GM04504 (cell line): Measurements from ENCODE around the gene TMEM247.
"Not testable (repeated sequence)": the region's sequence is repeated elsewhere in the genome, so short reads cannot be mapped to it uniquely, and the experiment has no call there.

Experiments used
- DNase-seq: peaks from one replicate; pipeline ENCODE4 v3.0.0-alpha.2; 2012; ENCODE audit warnings: low read depth

TMEM247 gene

DNA sequence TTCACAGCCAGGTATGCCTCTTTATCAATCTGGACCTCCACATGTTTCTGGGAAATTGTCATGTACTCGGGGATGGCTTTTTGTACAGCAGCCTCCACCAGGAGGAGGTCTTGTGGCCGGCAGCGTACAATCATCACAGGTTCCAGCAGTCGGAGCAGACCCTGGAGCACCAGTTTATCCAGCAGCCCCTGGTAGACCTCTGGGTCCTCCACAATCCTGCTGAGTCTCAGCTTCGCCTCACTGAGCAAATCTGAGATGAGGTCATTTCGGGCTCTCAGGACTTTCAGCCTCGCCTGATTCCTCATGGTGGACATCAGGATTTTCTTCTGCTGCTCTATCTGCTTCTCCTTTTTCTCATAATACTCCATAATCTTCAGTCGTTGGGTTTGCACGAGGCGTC lies 32.8 kb downstream of the TMEM247 start:
- DNase-seq = no peak

DNA sequence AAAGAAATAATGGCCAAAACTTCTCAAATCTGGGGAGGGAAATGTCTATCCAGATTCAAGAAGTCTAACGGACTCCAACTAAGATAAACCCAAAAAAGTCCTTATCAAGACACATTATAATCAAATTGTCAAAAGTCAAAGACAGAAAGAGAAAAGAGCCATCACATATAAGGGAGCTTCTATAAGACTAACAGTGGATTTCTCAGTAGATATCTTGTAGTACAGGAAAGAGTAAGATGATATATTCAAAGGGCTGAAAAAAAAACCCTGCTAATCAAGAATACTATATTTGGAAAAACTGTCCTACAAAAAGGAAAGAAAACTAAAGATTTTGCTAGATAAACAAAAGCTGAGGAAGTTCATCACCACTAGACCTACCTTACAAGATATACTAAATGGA lies 35.4 kb downstream of the TMEM247 start:
- no peak for DNase-seq

GRCh38 chr2:46517485-46517884 lies 38.1 kb downstream of the TMEM247 start:
- DNase-seq = no peak

DNA sequence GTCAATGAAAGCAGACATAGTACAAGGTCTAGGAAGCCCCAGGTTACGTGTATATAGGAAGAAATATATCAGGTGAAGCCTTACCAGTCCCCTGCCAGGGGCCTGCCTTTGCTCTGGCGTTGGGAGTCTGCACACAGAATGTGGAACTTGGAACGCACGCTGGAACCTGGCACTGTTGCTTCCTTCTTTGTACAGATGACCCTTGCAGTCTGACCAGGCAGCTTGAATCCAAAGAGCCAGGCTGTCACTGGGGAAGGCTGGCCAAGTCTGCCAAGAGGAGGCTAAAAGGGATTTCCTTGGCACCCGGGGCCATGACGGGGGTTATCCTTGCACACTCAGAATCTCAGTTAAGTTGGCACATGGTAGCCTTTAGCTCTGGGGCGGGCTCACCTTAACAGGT lies 39.5 kb downstream of the TMEM247 start:
- no peak for DNase-seq

GRCh38 chr2:46519265-46519664 lies 39.9 kb downstream of the TMEM247 start:
- no peak for DNase-seq

DNA sequence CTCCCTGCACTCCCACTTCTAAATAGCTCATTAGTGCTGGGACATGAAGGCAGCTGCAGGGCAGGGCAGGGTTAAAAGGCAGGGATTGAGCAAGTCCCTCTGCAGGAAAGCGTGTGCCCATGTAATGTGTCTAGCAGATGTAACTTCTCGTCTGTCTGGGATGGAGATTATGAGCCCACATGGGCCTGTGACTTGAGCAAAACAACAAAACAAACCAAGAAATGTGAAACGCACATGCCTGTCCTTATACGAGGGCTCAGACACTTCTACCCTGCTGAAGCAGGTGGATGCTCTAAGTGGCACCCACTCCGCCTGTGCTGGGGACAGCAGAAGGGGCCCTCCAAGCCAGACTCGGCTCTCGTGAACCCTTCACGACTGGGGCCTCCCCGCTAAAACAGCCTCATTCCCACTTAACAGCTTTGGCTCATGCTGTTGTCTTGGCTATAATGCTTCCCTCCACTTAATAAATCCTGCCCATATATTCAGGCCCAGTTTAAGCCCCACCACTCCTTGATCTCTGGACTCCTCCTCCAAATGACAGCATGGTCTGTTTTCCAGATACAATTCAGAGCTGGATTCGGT lies 40.9 kb downstream of the TMEM247 start:
- DNase-seq = no peak

DNA sequence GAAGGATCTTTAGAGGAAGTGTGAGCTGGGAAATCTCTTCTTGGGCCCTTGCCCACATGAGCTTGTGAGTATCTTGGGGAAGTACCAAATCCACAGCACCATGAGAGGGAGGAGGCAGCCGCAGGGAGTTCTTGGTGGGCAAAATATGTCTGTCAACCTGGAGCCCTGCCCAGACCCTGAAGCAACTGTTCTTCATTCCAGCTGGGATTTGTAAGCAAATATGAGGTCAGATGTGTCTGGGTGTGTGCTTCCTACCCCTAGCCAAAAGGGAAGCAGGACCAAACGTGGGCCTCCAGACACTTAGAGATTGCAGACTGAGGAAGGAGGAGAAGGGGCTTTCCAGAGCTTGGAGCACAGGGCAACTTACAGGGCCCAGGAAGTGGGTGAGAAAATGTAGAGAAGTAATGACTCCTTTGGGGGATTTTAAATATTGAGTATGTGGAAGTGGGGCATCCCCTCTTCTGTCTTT lies 41.9 kb downstream of the TMEM247 start:
- DNase-seq = no peak

DNA sequence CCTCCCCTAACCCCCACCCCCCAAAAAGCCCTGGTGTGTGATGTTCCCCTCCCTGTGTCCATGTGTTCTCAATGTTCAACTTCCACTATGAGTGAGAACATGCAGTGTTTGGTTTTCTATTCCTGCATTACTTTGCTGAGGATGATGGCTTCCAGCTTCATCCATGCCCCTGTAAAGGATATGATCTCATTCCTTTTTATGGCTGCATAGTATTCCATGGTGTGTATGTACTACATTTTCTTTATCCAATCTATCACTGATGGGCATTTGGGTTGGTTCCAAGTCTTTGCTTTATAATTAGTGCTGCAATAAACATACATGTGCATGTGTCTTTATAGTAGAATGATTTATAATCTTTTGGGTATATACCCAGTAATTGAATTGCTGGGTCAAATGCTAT lies 43.0 kb downstream of the TMEM247 start:
- DNase-seq = not testable (repeated sequence)

GRCh38 chr2:46525522-46526155 lies 46.3 kb downstream of the TMEM247 start:
- no peak for DNase-seq

GRCh38 chr2:46528880-46529279 lies 49.5 kb downstream of the TMEM247 start:
- no peak for DNase-seq

DNA sequence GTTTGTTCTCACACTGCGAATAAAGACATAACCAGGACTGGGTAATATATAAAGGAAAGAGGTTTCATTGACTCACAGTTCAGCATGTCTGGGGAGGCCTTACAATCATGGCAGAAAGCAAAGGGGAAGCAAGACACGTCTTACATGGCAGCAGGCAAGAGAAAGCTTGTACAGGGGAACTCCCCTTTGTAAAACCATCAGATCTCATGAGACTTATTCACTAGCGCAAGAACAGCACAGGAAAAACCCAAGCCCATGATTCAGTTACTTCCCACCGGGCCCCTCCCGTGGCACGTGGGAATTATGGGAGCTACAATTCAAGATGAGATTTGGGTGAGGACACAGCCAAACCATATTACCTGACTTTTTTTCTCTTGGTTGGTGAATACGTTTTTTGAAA lies 51.3 kb downstream of the TMEM247 start:
- DNase-seq = no peak

DNA sequence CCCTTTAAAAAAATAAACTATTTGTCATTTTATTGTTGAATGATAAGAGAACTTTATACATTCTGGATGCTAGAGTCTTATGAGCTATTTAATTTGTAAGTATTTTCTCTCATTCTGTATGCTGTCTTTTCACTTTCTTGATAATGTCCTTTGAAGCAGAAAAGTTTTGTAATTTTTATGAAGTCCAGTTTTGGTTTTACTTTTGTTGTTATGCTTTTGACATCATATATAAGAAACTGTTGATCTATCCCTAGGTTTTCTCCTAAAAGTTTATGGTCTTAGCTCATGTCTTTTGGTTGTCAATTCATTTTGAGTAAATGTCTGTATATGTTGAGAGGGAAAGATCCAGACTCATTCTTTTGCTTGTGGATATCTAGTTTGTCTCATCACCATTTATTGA lies 52.5 kb downstream of the TMEM247 start:
- no peak for DNase-seq
